ENCODE data around the gene C14orf39. TPM values are rescaled to one million over a fixed set of nuclear protein-coding genes. Genes with fewer than 3 reads are reported as not detected.
"Not testable (repeated sequence)": the region's sequence is repeated elsewhere in the genome, so short reads cannot be mapped to it uniquely, and the experiment has no call there.

C14orf39 gene
- total RNA-seq, 1 donor from 2014 or later = not detected

- DNase-seq (ENCODE audit: low read depth in 2 of 2) = no peak
These were observed 10.1 kb upstream of the C14orf39 start for GRCh38 chr14:60495946-60496345.

GRCh38 chr14:60490270-60490669, 4.4 kb upstream of the C14orf39 start:
- DNase-seq (ENCODE audit: low read depth in 2 of 2) = no peak

GRCh38 chr14:60488175-60488574, 2.3 kb upstream of the C14orf39 start:
- DNase-seq (ENCODE audit: low read depth in 2 of 2) = no peak

- no peak for DNase-seq (ENCODE audit: low read depth in 2 of 2)
These were observed 1.3 kb upstream of the C14orf39 start for GRCh38 chr14:60487211-60487610.

- no peak for DNase-seq (ENCODE audit: low read depth in 2 of 2)
These were observed 736 bp downstream of the C14orf39 start for GRCh38 chr14:60485057-60485597.

- DNase-seq (ENCODE audit: low read depth in 2 of 2) = peak in 1 of 2 donors; percentile 20
These were observed 3.1 kb downstream of the C14orf39 start for GRCh38 chr14:60482743-60483142.

GRCh38 chr14:60480248-60480647, 5.6 kb downstream of the C14orf39 start:
- DNase-seq (ENCODE audit: low read depth in 2 of 2) = not testable (repeated sequence)

GRCh38 chr14:60455875-60456274, 30.0 kb downstream of the C14orf39 start:
- DNase-seq (ENCODE audit: low read depth in 2 of 2) = no peak

- DNase-seq (ENCODE audit: low read depth in 2 of 2) = no peak
These were observed 55.6 kb downstream of the C14orf39 start for GRCh38 chr14:60430276-60430675.

GRCh38 chr14:60420050-60420449, 65.8 kb downstream of the C14orf39 start:
- no peak for DNase-seq (ENCODE audit: low read depth in 2 of 2)

GRCh38 chr14:60397550-60397949, 88.3 kb downstream of the C14orf39 start:
- not testable (repeated sequence) for DNase-seq (ENCODE audit: low read depth in 2 of 2)

GRCh38 chr14:60396718-60397343, 89.0 kb downstream of the C14orf39 start:
- no peak for DNase-seq (ENCODE audit: low read depth in 2 of 2)

Other genes with a start within 250 kb of the C14orf39 start
- 10.1 and 13.8 TPM in 2 replicates for gene PPM1A, start 236.8 kb downstream of the C14orf39 start, total RNA-seq
- gene SIX6, start 23.1 kb upstream of the C14orf39 start, total RNA-seq = not detected in 2 replicates
- under 0.01 TPM in 1 of 2 replicates, not detected in the other for gene SIX1, start 163.4 kb upstream of the C14orf39 start, total RNA-seq
- 0.51 TPM in 2 replicates for gene SIX4, start 238.3 kb upstream of the C14orf39 start, total RNA-seq
- gene MNAT1, start 248.7 kb upstream of the C14orf39 start, total RNA-seq = 23.6 and 29.5 TPM in 2 replicates

Data from dermis microvascular lymphatic vessel endothelial cell (primary cell).